ENCODE data around the gene GNRHR.

Gene GNRHR

DNA sequence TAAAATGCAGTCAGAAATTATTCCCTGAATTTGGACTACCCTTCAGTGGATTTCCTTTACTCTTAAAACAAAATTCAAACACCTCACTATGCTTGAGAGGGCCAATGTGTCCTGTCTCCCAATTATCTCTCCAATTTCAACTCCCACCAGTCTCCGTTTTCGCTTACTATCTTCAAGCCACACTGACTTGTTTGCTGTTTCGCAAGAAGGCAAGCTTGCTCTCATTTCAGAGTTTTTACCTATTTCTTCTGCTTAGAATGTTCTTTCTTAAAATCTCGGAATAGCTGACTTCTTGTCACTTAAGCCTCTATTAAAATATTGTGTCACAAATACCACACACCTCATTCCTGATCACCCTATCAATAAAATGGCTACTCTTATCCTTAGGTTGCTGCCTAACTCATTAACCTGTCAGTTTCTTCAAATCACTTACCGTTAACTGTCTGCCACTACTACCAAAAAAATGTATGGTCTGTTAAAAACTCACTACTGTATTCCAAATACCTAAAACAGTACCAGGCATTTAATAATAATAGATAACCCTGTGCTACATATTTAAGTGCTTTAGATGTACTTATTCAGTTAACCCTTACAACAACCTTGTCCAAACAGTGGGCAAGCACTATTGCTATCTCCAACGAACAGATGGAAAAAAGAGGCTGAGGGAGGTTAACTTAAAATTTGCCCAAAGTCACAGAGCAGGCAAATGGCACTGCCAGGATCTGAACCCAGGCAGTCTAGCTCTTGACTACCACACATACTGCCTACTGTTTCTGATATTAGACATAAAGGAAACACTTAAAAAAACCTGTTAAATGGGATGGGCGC is 56.1 kb downstream of the GNRHR start:
- no peak for TF ChIP-seq GATA3 (IDR thresholded peaks at IDR 0.05; ENCODE audit: low read depth, low read length)
- no peak for TF ChIP-seq GATA2 (IDR thresholded peaks at IDR 0.05; ENCODE audit: low read depth, low read length)

- TF ChIP-seq GATA3 (IDR thresholded peaks at IDR 0.05; ENCODE audit: low read depth, low read length) (no peak), GATA2 (IDR thresholded peaks at IDR 0.05; ENCODE audit: low read depth, low read length) (no peak)
Measured at GRCh38 chr4:67696061-67696460, 58.1 kb downstream of the GNRHR start.

DNA sequence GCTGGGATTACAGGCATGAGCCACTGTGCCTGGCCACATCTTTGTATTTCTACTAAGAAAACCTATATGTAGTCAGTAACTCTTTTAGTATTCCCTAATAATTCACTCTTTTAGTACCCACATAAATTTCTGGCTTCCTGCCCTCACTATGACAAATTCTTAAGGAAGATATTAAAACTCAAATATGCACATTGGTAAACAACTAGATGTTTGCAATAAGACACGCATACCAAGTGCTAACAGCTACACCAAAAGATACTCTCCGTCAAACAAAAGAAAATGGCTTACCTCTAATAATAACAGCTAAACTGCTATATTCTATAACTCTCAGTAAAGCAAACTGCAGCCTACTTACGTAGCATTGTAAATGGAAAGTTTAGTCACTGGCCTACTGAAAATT is 59.5 kb downstream of the GNRHR start:
- TF ChIP-seq GATA3 (IDR thresholded peaks at IDR 0.05; ENCODE audit: low read depth, low read length) (no peak), GATA2 (IDR thresholded peaks at IDR 0.05; ENCODE audit: low read depth, low read length) (no peak)

DNA sequence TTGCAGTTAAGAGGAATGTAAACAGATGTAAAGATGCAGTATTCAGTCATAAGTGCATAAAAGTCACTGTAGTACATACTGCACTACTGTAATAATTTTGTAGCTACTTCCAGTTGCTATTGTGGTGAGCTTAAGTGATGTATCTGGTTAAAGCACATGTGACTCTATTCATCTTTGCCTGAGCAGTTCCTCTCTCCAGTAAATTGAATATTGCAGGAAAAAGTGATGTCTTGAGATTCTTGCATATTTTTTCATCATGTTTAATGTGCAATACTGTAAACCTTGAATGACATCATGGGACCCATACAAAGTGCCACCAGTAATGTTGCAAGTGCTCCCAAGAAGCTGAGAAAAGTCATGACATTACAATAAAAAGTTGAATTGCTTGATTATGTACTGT is 62.9 kb downstream of the GNRHR start:
- TF ChIP-seq GATA2 (IDR thresholded peaks at IDR 0.05; ENCODE audit: low read depth, low read length) (no peak), GATA3 (IDR thresholded peaks at IDR 0.05; ENCODE audit: low read depth, low read length) (no peak)

All from SH-SY5Y (cell line).